Neural progenitor cell (in vitro differentiated cells): ENCODE results near the gene MDGA2. TPM values are rescaled to one million over a fixed set of nuclear protein-coding genes. Genes with fewer than 3 reads are reported as not detected.
"Not testable (repeated sequence)": the region's sequence is repeated elsewhere in the genome, so short reads cannot be mapped to it uniquely, and the experiment has no call there.

Source experiments
- DNase-seq: peaks from one replicate; pipeline ENCODE4 v3.0.0-alpha.2; 2016; ENCODE audit warnings: low spot score
- H2AFZ ChIP-seq: fragments of 200-600 bp; sonication (generic); replicated peaks from 2 replicates; pipeline ENCODE4 v1.6.1; 2016; ENCODE audit warnings: antibody characterized with exemption
- H3F3A ChIP-seq: fragments of 200-600 bp; sonication (generic); 2 replicates; pipeline ENCODE4 v1.6.1; 2016; ENCODE audit warnings: antibody characterized with exemption, low read depth
- H3K27ac ChIP-seq: fragments of 200-600 bp; sonication (generic); 2 replicates; pipeline ENCODE4 v1.5.1; 2016; ENCODE audit warnings: mild to moderate bottlenecking
- H3K27me3 ChIP-seq: fragments of 200-600 bp; sonication (generic); 2 replicates; pipeline ENCODE4 v1.6.1; 2016; ENCODE audit warnings: mild to moderate bottlenecking, moderate library complexity
- H3K36me3 ChIP-seq: fragments of 200-600 bp; sonication (generic); 2 replicates; pipeline ENCODE4 v1.5.1; 2016
- H3K4me1 ChIP-seq: fragments of 200-600 bp; sonication (generic); 2 replicates; pipeline ENCODE4 v1.6.1; 2016; ENCODE audit warnings: mixed run types
- H3K4me2 ChIP-seq: fragments of 200-600 bp; sonication (generic); 2 replicates; pipeline ENCODE4 v1.6.1; 2016
- H3K4me3 ChIP-seq: fragments of 200-600 bp; sonication (generic); 2 replicates; pipeline ENCODE4 v1.5.1; 2016
- H3K79me2 ChIP-seq: fragments of 200-600 bp; sonication (generic); 2 replicates; pipeline ENCODE4 v1.6.1; 2016; ENCODE audit warnings: low read depth
- H3K9ac ChIP-seq: fragments of 200-600 bp; sonication (generic); 2 replicates; pipeline ENCODE4 v1.6.1; 2016
- H3K9me3 ChIP-seq: fragments of 200-600 bp; sonication (generic); 2 replicates; pipeline ENCODE4 v1.5.1; 2016; ENCODE audit warnings: low read depth
- H4K20me1 ChIP-seq: fragments of 200-600 bp; sonication (generic); 2 replicates; pipeline ENCODE4 v1.6.1; 2016; ENCODE audit warnings: low read depth
- H3K27ac Mint-ChIP-seq: 3 replicates; pipeline ENCODE4 v1.8.0; 2021; ENCODE audit warnings: mixed read lengths
- H3K27me3 Mint-ChIP-seq: 2 replicates; pipeline ENCODE4 v1.8.0; 2022; ENCODE audit warnings: low read depth, mild to moderate bottlenecking, inconsistent platforms, moderate library complexity, mixed read lengths; ENCODE audit not compliant: insufficient read depth
- H3K36me3 Mint-ChIP-seq: 3 replicates; pipeline ENCODE4 v1.8.0; 2021; ENCODE audit warnings: mixed read lengths
- H3K4me1 Mint-ChIP-seq: 3 replicates; pipeline ENCODE4 v1.8.0; 2021; ENCODE audit warnings: mixed read lengths
- H3K4me3 Mint-ChIP-seq: 3 replicates; pipeline ENCODE4 v1.8.0; 2021; ENCODE audit warnings: mild to moderate bottlenecking, moderate library complexity, mixed read lengths
- H3K9me3 Mint-ChIP-seq: 3 replicates; pipeline ENCODE4 v1.8.0; 2020; ENCODE audit warnings: mixed read lengths
- CTCF ChIP-seq: fragments of 200-600 bp; sonication (generic); IDR thresholded peaks from 2 replicates; pipeline ENCODE4 v1.5.1; 2017; ENCODE audit warnings: antibody characterized with exemption, mild to moderate bottlenecking
- EZH2 ChIP-seq: fragments of 200-600 bp; sonication (generic); IDR thresholded peaks from 2 replicates; pipeline ENCODE4 v1.6.1; 2017; ENCODE audit warnings: antibody characterized with exemption, mild to moderate bottlenecking, moderate library complexity
- EZH2phosphoT487 ChIP-seq: fragments of 200-600 bp; sonication (generic); IDR thresholded peaks from 2 replicates; pipeline ENCODE4 v1.6.1; 2017; ENCODE audit warnings: antibody characterized with exemption
- total RNA-seq: library from RNA; depleted of rRNA; stranded (reverse); fragments of >200 nt; gene quantifications from 2 replicates; pipeline ENCODE4 v1.2.3, GENCODE V29; 2015; ENCODE audit warnings: low replicate concordance

The MDGA2 gene
- total RNA-seq, 1 donor from 2014 or later: 1.0 TPM

GRCh38 chr14:47257013-47257412 is 418.4 kb downstream of the MDGA2 start:
- H4K20me1 ChIP-seq: no peaks in the 10 kb centered on the region
- no peak overlapping the region for H2AFZ ChIP-seq
- Mint-ChIP-seq H3K27me3 (no peaks in the 10 kb centered on the region), H3K4me3 (no peak overlapping the region), H3K9me3 (peaks cover 11% of the 10 kb centered on the region), H3K36me3 (peaks cover 8% of the 10 kb centered on the region), H3K4me1 (peaks cover 10% of the 10 kb centered on the region), H3K27ac (no peak overlapping the region)
- no peaks in the 10 kb centered on the region for H3K9me3 ChIP-seq
- H3K4me1 ChIP-seq: no peaks in the 10 kb centered on the region
- H3K79me2 ChIP-seq: no peaks in the 10 kb centered on the region
- H3K27me3 ChIP-seq: no peaks in the 10 kb centered on the region
- no peak overlapping the region for H3K9ac ChIP-seq
- no peak overlapping the region for H3K4me2 ChIP-seq
- no peak overlapping the region for H3K27ac ChIP-seq
- TF ChIP-seq EZH2: no peak
- TF ChIP-seq EZH2phosphoT487: no peak
- TF ChIP-seq CTCF: no peak
- no peak overlapping the region for H3K4me3 ChIP-seq
- H3K36me3 ChIP-seq: no peaks in the 10 kb centered on the region
- DNase-seq: no peak
- no peaks in the 10 kb centered on the region for H3F3A ChIP-seq

GRCh38 chr14:47252802-47253201 is 422.6 kb downstream of the MDGA2 start:
- Mint-ChIP-seq H3K4me1 (peaks cover 3% of the 10 kb centered on the region), H3K27me3 (no peaks in the 10 kb centered on the region), H3K27ac (no peak overlapping the region), H3K9me3 (peaks cover 11% of the 10 kb centered on the region), H3K4me3 (no peak overlapping the region), H3K36me3 (peaks cover 8% of the 10 kb centered on the region)
- Histone ChIP-seq H3K4me1 (no peaks in the 10 kb centered on the region), H3F3A (no peaks in the 10 kb centered on the region), H4K20me1 (no peaks in the 10 kb centered on the region), H3K27me3 (no peaks in the 10 kb centered on the region), H2AFZ (no peak overlapping the region), H3K4me2 (no peak overlapping the region), H3K9ac (no peak overlapping the region), H3K36me3 (no peaks in the 10 kb centered on the region), H3K27ac (no peak overlapping the region), H3K9me3 (no peaks in the 10 kb centered on the region), H3K79me2 (no peaks in the 10 kb centered on the region), H3K4me3 (no peak overlapping the region)
- DNase-seq: no peak
- TF ChIP-seq EZH2 (no peak), EZH2phosphoT487 (no peak), CTCF (no peak)

- Mint-ChIP-seq H3K27me3 (no peaks in the 10 kb centered on the region), H3K4me3 (no peak overlapping the region), H3K4me1 (no peaks in the 10 kb centered on the region), H3K36me3 (peaks cover 2% of the 10 kb centered on the region), H3K27ac (no peak overlapping the region), H3K9me3 (no peaks in the 10 kb centered on the region)
- Histone ChIP-seq H3K4me3 (no peak overlapping the region), H3K27me3 (no peaks in the 10 kb centered on the region), H3K27ac (no peak overlapping the region), H3K9me3 (no peaks in the 10 kb centered on the region), H3K4me2 (no peak overlapping the region), H4K20me1 (no peaks in the 10 kb centered on the region), H3K9ac (no peak overlapping the region), H3F3A (no peaks in the 10 kb centered on the region), H3K4me1 (no peaks in the 10 kb centered on the region), H2AFZ (no peak overlapping the region), H3K79me2 (no peaks in the 10 kb centered on the region), H3K36me3 (no peaks in the 10 kb centered on the region)
- TF ChIP-seq EZH2phosphoT487 (no peak), EZH2 (no peak), CTCF (no peak)
- DNase-seq: no peak
Measured at GRCh38 chr14:47246367-47246766, 429.0 kb downstream of the MDGA2 start.

- H3K27me3 Mint-ChIP-seq, H3K4me3 Mint-ChIP-seq, H3K27ac ChIP-seq, H3K27me3 ChIP-seq, DNase-seq, H2AFZ ChIP-seq, H3K36me3 Mint-ChIP-seq, H3K9me3 ChIP-seq, H3F3A ChIP-seq, H3K4me1 ChIP-seq, H3K4me2 ChIP-seq, H3K9ac ChIP-seq, H4K20me1 ChIP-seq, H3K36me3 ChIP-seq, H3K27ac Mint-ChIP-seq, H3K79me2 ChIP-seq, H3K4me1 Mint-ChIP-seq, H3K9me3 Mint-ChIP-seq, H3K4me3 ChIP-seq: not testable (repeated sequence)
Measured at GRCh38 chr14:47242579-47242978, 432.8 kb downstream of the MDGA2 start.
